ENCODE results near the gene RNLS. TPM values are rescaled to one million over a fixed set of nuclear protein-coding genes. Genes with fewer than 3 reads are reported as not detected.

RNLS gene
- total RNA-seq, 1 donor from 2014 or later: 11.9 TPM

DNA sequence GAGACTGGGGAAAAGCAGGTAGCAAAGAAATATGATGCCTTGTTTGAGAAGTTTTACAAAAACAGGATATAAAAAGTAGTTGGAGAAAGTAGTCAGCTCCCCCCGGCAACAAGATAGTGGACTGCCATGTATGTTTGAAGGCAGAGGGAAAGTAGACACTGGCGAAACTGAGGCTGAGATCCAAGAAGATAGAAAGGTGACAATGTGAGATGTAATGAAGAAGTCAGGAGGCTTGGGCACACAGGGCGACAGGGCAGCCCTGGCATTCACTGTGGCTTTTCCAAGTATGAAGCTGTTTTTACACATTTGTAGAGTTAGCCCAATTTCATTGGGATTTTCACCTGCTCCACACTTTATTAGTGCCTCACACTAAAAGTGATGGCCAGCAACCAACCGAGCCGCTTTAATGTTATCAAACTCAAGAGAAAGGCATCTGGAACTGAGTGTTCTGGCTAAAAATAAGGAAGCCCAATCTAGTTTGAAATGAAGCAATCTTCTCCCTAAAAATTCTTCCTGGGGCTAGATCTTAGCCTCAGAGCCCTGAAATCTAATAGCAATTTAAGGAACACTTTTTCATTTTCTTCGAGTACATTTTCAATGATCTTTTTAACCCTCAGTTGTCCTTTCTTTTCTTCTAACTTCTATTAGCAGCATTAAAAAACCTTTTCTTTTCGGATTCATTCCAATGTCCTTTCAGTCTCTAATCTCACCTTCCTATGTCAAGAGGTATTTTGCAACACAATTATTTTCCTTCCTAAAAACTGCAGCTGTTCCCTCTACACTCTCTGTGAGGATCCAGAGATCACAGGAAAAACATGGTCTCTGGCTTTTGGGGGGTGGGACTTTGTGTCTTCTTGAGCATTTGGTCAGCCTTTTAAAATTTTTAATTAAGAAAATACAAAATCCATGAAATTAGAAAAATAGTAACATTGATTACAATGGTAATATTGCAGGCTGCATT is 108.0 kb downstream of the RNLS start:
- no peak for DNase-seq

DNA sequence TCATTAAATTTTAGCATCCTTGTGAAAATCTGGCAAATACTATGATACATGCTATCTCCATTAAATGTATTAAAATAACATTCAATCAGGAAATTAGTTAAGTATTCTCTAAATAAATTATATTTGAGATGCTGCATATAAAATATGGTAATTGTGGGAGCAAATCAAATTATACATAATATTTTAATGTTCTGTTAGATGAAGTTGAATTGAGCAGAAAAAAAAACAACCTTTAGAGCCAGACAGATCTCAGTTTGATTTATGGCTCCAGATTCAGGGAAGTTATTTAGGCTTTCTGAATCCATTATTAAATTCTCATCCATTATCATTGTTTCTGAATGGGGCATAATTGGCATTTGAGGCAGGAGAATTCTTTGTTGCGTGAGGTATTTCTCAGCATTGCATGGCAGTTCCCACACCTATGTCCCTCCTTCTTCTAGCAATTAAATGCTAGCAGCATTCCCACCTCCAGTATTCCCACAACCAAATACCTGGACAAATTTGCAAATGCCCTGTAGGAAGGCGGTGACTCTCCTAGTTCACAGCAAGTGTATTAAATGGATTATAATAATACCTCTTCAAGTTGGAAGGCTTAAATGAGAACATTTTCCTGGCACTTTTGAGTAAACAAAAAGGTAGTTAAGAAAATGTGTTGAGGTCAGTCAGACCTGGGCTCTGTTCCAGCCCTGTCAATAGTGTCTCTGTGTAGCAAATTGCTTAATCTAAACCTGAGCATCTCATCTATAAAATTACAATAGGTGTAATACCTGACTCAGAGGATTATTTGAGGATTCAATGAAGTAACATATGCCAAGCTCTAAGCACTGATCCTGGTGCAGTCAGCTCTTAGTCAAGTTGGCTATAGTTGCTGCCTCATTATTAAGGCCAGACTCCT is 108.9 kb downstream of the RNLS start:
- peak; percentile 26 for DNase-seq

DNA sequence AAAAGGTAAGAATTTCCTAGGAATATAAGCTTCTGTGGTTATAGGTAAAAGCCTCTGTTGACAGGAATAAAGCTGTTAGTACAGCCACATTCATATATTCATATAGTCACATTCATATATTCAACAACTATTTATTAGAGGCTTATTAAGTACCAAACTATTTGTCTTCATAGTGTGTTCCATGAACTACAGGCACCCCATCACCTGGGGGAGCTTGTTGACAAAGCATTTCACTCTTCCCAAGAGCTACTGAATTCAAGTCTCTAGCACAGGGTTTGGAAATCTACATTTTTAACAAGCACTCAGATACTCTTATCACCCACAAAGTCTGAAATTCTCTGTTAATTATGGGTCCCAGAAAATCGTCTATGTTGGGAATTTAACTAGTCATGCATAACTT is 110.6 kb downstream of the RNLS start:
- DNase-seq: no peak

DNA sequence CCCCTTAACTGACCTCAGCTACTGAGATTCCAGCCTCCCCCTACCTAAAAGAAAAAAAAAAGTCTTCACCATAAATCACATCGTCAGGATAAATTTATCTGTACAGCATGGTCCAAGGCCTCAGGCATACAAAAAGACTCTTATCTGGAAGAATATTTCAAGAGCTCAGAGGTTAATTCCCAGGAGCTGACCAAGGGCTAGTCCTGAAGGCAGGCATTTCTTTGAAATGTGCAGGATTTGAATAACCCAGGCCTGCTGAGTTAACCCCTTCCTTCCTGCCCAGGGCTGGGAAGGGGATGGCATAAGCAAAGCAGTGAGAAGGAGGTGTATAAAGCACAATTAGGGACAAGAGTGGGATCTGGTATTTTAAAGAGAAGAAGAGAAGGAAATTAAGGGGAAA is 111.2 kb downstream of the RNLS start:
- no peak for DNase-seq

DNA sequence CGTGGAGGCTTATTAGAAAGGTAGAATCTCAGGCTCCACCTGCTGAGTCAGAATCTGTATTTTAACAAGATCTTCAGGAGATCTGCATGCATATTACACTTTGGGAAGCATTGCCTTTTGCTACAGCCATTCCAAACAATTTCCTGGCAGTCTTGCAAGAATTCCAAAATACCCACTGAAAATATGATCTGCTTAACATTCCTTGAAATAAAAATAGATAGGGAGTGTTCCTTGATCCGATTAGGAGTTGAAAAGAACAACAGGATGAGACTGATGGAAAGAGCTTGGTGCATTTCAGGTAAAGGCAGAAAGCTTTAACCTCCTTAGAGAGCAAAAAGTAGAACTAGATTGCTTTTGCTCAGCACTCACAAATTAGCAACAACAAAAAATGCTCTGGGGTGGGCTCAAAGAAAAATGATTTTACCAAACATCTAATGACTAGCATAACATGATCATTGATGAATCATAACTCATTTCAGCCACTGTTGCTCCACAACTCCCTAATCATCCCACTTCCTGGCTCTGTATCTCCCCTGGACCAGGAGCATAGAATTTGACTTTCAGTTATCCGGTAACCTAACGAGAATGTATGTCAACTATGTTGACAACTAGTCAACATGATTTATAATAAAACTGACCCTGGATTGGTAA is 115.2 kb downstream of the RNLS start:
- DNase-seq: no peak

DNA sequence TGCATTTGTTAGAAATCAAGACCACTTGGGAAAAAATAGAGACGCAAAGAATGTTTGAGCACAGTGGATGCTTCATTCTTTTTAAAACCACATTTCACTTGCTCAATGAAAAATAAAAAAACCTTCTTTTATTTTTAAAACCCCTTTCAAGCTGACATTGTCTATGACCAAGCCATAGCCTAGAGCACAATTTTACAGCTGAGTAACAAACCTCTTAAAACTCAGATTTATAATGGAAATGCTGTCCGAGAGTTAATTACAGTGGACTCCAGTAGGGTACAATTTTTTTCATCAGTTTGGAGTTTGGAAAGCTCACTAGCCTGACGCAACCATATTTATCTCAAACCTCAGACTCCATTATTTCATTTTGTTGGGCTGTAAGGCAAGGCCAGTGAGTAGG is 116.3 kb downstream of the RNLS start:
- no peak for DNase-seq

DNA sequence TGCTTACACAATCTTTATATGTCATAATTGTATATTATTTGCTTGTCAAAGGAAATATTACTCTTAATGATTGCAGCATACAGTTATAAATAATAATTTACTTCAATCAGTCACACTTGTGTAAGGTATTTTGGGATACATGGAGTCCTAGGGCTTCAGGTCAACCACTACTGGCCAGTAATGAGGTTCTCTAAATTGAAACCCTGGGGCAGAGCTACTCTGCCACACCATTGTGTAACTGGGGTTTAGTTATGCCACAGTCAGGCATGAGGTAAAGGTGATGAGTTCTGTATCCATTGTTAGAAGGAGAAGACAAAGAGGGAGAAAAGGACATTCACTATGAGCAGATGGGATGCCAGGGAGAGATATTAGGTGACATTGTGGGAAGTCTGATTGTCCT is 117.4 kb downstream of the RNLS start:
- no peak for DNase-seq

DNA sequence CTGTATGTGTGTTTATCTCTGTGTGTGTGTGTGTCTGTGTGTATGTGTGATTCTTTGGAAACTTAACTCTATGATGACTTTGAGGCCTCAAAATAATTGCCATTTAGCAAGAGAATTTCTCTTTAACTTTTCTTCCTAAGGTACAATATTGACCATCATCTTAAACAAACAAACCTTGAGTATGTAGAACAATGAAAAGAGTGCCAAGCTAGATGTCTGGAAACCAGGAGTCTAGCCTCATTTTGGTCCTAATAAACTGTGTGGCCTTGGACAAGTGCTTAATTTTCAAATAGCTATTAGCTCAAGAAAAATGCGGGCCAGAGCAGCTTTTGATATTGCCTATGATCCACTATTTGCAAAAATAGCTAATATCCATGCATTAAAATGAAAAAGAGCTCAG is 119.3 kb downstream of the RNLS start:
- DNase-seq: no peak

DNA sequence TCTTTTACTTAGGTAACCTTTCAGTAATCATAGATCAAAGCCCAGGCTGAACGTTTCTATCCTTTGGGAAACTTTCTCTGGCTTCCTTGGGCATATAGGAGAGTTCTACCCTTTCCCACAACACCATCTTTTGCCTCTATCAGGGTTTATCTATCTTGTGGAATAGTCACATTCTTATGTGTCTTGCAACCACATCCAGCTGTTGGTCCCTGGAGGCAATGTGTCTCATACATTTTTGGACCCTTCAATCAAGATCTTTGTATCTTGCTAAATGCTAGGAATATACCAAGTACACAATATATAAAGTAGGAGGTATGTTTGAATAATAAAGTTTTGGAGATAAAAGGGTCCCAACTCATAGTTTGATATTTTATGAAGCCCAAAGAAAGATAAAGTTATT is 121.7 kb downstream of the RNLS start:
- no peak for DNase-seq

DNA sequence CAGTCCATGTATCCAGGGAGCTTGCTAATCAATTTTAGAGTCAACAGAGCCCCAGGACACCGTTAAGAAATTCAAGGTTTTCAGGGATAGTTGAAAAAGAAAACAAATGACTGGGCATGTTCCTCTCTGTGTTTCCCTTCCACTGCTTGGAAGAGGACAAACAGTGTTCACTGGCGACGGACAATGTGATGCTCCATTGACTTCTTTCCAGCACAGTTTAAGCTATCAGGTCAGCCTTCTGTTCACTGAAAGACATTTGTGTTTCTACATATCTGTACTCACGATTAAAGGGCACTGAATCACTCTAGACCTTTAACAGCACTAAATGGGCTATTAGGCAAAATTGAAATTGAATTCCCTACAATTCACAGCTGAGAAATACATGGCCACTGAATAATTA is 123.6 kb downstream of the RNLS start:
- DNase-seq: no peak

DNA sequence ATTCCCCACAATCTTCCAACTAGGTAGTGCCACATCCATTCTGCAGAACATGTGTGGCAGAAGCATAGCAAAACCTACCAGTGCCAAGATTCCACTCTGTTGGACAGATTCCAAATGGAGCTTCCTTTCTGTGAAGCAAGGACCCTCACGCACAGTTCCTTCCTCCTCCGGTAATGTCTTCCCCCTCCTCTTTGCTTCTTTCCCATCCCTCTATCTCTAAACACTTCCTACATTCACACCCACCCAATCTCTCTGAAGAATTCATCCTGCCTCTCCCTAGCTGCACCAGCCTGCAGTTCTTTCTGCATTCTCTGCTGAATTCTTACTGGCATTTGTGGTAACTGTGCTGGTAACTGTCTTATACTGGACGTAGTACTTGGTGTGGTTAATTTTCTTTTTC is 124.9 kb downstream of the RNLS start:
- DNase-seq: no peak

DNA sequence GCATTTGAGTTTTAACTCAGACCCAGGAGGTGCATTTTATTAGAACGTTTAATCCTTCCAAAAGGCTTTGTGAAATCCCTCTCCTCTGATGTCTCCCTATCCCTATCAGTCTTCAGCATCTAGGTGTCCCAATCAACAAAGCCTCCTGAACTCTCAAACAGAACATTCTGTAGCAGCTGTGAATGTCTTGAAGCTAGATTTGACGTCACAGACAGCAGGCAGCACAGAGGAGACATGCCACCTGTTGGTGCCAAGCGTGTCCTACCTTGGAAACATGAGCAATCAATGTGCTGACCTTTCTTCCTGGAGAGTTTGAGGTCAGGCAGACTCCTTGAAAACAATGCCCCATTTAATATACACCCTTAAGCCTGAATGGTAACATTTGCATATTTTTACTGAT is 125.5 kb downstream of the RNLS start:
- DNase-seq: no peak

DNA sequence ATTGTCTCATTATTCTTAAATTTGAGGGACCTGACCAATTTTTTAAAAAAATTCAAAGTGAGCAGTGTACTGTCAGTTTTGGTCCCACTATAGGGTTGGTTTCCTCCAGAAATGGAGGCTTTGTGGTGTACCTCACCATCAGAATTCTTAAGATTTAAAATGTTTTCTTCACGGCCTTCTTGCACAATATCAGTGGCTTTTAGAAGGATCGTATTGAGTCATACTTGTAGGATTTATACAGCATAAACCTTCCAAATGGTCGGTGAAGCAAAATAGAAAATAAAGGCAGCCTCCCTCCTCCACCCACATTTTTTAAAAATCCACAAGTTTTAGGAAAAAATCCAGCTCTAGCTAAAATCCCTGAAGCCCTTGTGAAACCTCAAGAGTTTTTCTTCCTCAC is 126.4 kb downstream of the RNLS start:
- no peak for DNase-seq

DNA sequence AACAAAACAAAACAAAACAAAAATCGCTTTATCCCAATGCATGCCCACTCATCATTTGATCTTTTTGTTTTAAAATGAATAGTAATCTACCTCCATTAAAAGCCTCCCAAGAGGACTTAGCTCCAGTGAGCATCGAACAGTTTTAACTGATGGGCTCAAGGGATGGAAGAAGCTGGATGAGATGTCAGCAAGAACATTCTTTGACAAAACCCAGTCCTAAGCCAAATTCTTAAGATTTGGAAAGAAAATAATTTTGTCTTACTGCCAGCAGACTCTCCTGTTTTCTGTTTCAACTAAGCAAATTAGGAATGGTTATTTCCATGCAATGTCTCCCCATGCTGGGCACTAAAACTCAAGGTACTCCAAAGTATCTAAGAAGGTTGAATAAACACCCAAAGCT is 127.3 kb downstream of the RNLS start:
- DNase-seq: peak; percentile 50

DNA sequence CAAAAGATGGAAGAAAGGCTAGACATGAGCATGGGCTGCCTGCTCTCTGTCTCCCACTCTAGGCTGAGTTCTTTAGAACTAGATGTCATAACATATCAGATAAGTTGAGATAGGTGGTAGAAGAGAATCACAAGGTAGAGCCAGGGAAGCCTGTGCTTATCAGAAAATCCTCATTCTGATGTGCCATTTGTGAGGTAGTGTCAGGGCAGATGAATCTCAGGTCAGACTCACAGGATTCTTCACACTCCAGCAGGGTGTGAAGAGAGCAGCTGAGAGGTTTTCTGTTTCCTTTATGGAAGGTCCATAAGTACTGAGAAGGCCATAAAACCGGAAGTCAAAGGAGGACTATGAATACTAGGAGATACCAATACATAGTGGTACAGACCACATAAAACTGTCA is 132.9 kb downstream of the RNLS start:
- DNase-seq: no peak

DNA sequence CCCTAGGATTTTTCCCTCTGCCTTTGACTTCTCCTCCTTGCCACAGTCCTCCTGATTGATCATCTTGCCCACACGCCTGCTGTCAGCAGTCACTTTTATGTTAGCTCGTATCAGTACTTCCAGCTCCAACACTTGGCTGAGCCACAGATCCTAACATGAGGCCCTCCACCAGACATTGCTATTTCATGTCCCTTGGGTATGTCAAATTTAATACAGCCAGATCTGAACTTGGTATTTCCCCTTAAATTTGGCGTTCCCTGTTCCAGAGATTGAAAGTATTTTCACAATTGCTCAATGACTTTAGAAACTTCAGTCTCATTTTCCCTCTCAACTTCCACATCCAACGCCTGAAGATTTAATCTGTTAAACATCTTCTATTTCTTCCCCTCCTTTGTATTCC is 140.4 kb downstream of the RNLS start:
- no peak for DNase-seq

DNA sequence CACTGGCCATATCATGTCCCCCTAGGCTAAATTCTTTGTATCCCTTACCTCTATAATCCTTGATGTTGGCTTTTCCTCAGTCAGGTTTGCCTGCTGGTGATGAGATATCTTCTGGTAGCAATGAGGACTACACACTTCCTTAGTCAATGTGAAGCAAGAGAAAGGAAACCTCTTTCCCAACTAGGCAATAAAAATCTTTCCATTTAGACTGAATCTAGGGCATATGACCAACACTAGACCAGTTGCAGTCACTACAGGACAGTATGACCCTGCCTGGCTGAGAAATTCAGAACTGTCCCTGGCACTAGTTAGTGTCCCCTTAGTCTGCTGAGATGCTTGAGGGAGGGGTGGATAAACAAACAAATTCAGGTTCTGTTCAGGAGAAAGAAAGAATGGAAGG is 142.6 kb downstream of the RNLS start:
- DNase-seq: no peak

DNA sequence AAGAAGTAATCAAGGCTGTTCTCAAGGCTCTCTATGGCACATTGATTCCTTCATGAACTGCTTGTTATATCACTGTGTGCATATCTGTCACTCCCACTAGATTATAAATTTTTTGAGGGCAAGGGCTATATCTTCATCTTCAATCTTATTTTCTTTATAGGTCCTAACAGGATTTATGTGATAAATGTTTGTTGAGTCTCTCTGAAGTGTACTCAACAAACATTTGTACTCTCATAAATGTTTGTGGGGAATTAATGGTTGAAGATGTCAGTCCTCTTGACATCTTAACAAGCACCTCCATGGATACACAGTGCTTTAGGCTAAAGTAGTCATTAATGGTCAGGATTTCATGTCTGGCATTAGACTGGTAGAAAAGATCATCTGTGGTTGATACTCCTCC is 143.2 kb downstream of the RNLS start:
- no peak for DNase-seq

DNA sequence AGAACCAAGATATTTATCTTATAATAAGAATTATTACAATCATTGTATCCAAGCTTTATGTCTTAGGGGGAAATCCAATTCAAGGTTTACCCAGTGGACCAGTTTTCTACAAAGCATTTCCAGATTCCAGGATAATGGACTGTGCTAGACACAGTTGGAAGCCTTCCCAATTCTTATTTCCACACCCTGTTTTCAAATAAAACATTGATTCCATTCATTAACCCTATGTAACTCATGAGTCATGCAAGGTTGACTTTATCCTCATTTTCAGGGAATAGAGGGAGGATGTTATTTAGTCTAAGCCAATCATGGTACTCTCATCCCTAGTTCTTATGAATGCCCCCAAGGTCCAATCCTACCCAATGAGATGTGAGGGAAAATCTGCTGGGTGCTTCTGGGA is 145.7 kb downstream of the RNLS start:
- no peak for DNase-seq

DNA sequence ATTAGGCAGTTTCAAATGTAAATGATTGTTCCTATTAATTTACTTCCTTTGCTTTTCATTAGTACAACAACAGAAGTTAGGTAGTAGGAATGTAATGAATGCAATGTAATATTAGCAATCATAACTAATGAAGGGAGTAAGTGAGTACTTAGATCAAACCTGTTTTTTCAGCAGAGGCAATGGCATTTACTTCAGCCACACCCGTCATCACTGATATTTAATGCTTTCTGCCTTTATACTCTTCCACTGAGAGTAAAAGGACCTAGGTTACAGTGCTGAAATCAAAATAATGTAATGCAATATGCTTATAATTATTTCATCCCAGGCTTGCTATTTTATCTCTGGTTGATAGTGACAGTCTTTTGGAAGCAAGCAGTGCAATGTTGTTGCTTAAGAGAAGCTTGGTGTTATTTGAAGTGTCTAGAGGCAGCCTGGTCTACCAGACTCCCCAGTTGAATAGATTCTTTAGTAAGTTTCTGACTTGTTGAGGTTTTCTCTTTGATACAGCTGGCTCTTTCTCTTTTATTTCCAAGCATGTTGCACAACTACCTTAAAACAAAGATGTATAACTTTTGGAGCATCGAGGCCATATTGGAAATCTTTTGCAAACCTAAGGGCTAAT is 149.4 kb downstream of the RNLS start:
- no peak for DNase-seq

DNA sequence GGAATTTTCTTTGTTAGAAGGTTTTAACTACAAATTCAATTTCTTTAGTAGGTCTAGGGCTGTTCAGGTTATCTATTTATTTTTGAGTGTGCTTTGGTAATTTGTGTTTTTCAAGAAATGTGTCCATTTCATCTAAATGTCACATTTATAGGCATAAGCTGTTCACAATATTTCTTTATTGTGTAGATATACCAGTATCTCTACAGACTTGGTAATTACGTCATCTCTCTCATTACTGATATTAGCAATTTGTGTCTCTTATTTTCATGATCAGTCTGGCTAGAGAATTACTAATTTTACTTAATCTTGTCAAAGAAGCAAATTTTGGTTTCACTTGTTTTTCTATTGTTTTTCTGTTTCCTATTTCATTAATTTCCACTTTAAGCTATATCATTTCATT is 152.0 kb downstream of the RNLS start:
- no peak for DNase-seq

DNA sequence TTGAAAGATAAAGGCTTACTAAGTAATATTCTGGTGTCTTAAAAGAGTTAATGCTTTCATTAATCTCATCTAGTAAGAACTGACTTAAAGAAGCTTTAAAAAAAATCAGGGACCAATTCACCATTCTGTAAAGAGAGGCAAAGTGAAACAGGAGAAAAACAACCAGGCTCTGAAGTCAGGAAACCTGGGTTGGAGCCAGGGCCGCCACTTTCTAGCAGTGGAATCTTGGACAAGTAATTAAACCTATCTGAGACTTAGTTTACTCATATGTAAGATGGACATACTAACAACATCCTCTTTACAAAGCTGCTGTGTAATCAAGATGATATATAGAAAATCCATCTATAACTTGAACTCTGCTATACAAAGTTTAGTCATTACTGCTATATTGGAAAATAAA is 154.1 kb downstream of the RNLS start:
- DNase-seq: no peak

Measured in tongue (tissue), 2 donors.